BLaER1 treated with 17β-estradiol and CSF1 and Interleukin-3, amounts not matched to agents 10 nM and 100 nM (cell line): ENCODE data around the gene COQ3.

Source experiments
- H3K27ac ChIP-seq, 11 experiments: shearing (Covaris generic); formaldehyde crosslinking; 2 replicates each; pipeline ENCODE4 v1.8.1; 2022
- H3K27me3 ChIP-seq, 11 experiments: shearing (Covaris generic); formaldehyde crosslinking; 2 replicates each; pipeline ENCODE4 v1.8.1; 2022
- H3K36me3 ChIP-seq, 11 experiments: shearing (Covaris generic); formaldehyde crosslinking; 2 replicates each; pipeline ENCODE4 v1.8.1; 2022
- H3K4me1 ChIP-seq, 10 experiments: shearing (Covaris generic); formaldehyde crosslinking; 2 replicates each; pipeline ENCODE4 v1.8.1; 2022
- H3K4me2 ChIP-seq, 11 experiments: shearing (Covaris generic); formaldehyde crosslinking; 2 replicates each; pipeline ENCODE4 v1.8.1; 2022
- H3K4me3 ChIP-seq, 10 experiments: shearing (Covaris generic); formaldehyde crosslinking; 2 replicates each; pipeline ENCODE4 v1.8.1; 2022
- H3K9ac ChIP-seq, 11 experiments: shearing (Covaris generic); formaldehyde crosslinking; 2 replicates each; pipeline ENCODE4 v1.8.1; 2022
- H3K9me3 ChIP-seq, 11 experiments: shearing (Covaris generic); formaldehyde crosslinking; replicated peaks in 1 of 11; 2 replicates each; pipeline ENCODE4 v1.8.1; 2022
- H4K20me1 ChIP-seq, 11 experiments: shearing (Covaris generic); formaldehyde crosslinking; 2 replicates each; pipeline ENCODE4 v1.8.1; 2022
- Cebpa-rat ChIP-seq, 11 experiments: shearing (Covaris generic); IDR thresholded peaks; 2 replicates each; pipeline ENCODE4 v1.8.1; 2022

The COQ3 gene

DNA sequence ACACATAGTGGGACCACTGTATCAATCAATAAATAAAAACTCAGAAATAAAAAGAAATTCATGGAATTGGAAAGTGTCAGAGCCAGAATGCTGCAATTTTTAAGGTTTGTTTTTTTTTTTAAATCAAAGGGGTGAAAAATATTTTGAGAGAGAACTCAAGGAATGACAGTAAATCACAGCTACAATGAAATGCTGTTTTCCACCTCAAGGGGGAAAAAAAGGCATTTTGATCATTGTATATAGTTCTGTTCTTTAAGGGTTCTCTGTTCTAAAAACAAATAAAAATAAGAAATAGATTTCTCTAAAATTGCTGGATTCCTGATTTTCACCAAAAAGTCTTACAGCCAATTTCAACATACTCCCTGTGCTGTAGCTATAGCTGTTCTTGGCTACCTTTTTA lies 69.0 kb downstream of the COQ3 start:
- no peak for TF ChIP-seq Cebpa-rat (IDR thresholded peaks at IDR 0.05)
- H3K4me2 ChIP-seq, result no peak overlapping the region
- no peak overlapping the region for H3K27ac ChIP-seq
- no peaks in the 10 kb centered on the region for H3K27me3 ChIP-seq
- no peaks in the 10 kb centered on the region for H3K9me3 ChIP-seq
- no peaks in the 10 kb centered on the region for H3K4me1 ChIP-seq
- H4K20me1 ChIP-seq, result no peaks in the 10 kb centered on the region
- H3K9ac ChIP-seq, result no peak overlapping the region
- H3K36me3 ChIP-seq, result no peaks in the 10 kb centered on the region
- no peak overlapping the region for H3K4me3 ChIP-seq
